NCI-H446 (cell line): Measurements from ENCODE around the gene ST3GAL5.
A peak's percentile ranks its signal among the peaks of the same experiment; 100 is the strongest.
"Not testable (repeated sequence)": the region's sequence is repeated elsewhere in the genome, so short reads cannot be mapped to it uniquely, and the experiment has no call there.

ENCODE experiments used
- DNase-seq, 2 experiments: peaks; one replicate each; lab custom pipeline; 2025; lab: John Stamatoyannopoulos, UW

Gene ST3GAL5

GRCh38 chr2:85917887-85918795 is 29.4 kb upstream of the ST3GAL5 start:
- no peak for DNase-seq

GRCh38 chr2:85915606-85916303 is 27.0 kb upstream of the ST3GAL5 start:
- peak; percentile 15 to 30 for DNase-seq

GRCh38 chr2:85914922-85915321 is 26.1 kb upstream of the ST3GAL5 start:
- DNase-seq = no peak

GRCh38 chr2:85913884-85914881 is 25.4 kb upstream of the ST3GAL5 start:
- DNase-seq = no peak

GRCh38 chr2:85911814-85912692 is 23.3 kb upstream of the ST3GAL5 start:
- DNase-seq = no peak

GRCh38 chr2:85911097-85911496 is 22.3 kb upstream of the ST3GAL5 start:
- no peak for DNase-seq

GRCh38 chr2:85909005-85909404 is 20.2 kb upstream of the ST3GAL5 start:
- DNase-seq = no peak

- DNase-seq = no peak
Observed at GRCh38 chr2:85908506-85908905, 19.7 kb upstream of the ST3GAL5 start.

- no peak for DNase-seq
Observed at GRCh38 chr2:85907671-85908157, 18.9 kb upstream of the ST3GAL5 start.

- DNase-seq = no peak
Observed at GRCh38 chr2:85906748-85907147, 18.0 kb upstream of the ST3GAL5 start.

GRCh38 chr2:85905891-85906290 is 17.1 kb upstream of the ST3GAL5 start:
- DNase-seq = no peak

GRCh38 chr2:85905187-85905666 is 16.4 kb upstream of the ST3GAL5 start:
- DNase-seq = no peak

GRCh38 chr2:85903849-85904248 is 15.1 kb upstream of the ST3GAL5 start:
- no peak for DNase-seq

GRCh38 chr2:85902496-85902895 is 13.7 kb upstream of the ST3GAL5 start:
- DNase-seq = no peak

GRCh38 chr2:85901155-85901554 is 12.4 kb upstream of the ST3GAL5 start:
- DNase-seq = no peak

- DNase-seq = no peak
Observed at GRCh38 chr2:85900366-85900765, 11.6 kb upstream of the ST3GAL5 start.

- DNase-seq = no peak
Observed at GRCh38 chr2:85899849-85900248, 11.1 kb upstream of the ST3GAL5 start.

GRCh38 chr2:85899284-85899683 is 10.5 kb upstream of the ST3GAL5 start:
- no peak for DNase-seq

GRCh38 chr2:85898881-85899280 is 10.1 kb upstream of the ST3GAL5 start:
- no peak for DNase-seq

GRCh38 chr2:85894554-85895278 is 5.9 kb upstream of the ST3GAL5 start:
- DNase-seq = not testable (repeated sequence)
